HUES6 (cell line): ENCODE data around the gene ADTRP.

Experiments
- H3K27ac ChIP-seq: 2 replicates; pipeline ENCODE4 v1.7.0; 2013; ENCODE audit warnings: low read depth, mild to moderate bottlenecking, low read length, inconsistent platforms
- H3K27me3 ChIP-seq: 2 replicates; pipeline ENCODE4 v1.6.1; 2013; ENCODE audit warnings: low read length; ENCODE audit not compliant: control insufficient read depth, insufficient read depth
- H3K36me3 ChIP-seq: 2 replicates; pipeline ENCODE4 v1.6.1; 2013; ENCODE audit warnings: low read length; ENCODE audit not compliant: control insufficient read depth, insufficient read depth
- H3K4me1 ChIP-seq: 2 replicates; pipeline ENCODE4 v1.6.1; 2013; ENCODE audit warnings: low read length; ENCODE audit not compliant: control insufficient read depth, insufficient read depth
- H3K4me3 ChIP-seq: 2 replicates; pipeline ENCODE4 v1.5.1; 2013; ENCODE audit warnings: low read depth, low read length
- H3K9ac ChIP-seq: one replicate; pipeline ENCODE4 v1.6.1; 2013; ENCODE audit warnings: mild to moderate bottlenecking, low read length
- H3K9me3 ChIP-seq: 2 replicates; pipeline ENCODE4 v1.6.1; 2013; ENCODE audit warnings: low read depth, low read length; ENCODE audit not compliant: control insufficient read depth, insufficient read depth

The ADTRP gene, protein sequence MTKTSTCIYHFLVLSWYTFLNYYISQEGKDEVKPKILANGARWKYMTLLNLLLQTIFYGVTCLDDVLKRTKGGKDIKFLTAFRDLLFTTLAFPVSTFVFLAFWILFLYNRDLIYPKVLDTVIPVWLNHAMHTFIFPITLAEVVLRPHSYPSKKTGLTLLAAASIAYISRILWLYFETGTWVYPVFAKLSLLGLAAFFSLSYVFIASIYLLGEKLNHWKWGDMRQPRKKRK

DNA sequence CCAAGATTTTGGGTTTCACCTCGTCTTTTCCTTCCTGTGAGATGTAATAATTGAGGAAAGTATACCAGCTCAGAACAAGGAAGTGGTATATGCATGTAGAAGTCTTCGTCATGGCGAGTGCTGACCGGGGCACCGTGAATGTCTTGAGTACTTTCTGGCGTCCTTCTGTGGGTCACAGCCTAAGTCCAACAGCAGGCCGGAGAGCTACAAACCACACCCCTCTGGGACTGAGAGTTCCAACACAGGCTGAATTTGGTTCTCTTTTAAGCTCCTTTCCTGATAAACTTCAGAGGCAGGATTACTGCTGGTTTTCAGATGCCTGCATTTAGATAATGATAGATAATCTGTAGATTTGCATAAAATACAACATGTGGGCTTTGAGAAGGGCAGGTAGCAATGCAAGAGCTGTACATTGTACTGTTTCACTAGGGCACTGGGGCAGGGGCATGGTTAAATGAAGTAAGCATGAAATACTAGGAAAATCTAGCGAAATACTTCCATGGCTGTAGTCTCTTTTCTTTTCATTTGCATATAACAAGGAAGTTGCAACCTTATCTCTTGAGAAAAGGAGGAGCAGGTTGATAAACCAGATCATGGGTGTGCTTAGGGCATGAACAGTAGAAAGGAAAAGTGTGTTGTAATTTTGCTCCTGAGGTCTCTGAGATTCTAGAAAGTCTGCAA, at the start of gene ADTRP:
Gene ADTRP (minus strand): TSS at position 156 of the 681 bp plus-strand sequence. CDS start 44 bp downstream, at position 112.
- Histone ChIP-seq H3K27ac (no peak within 1 kb of the TSS), H3K9me3 (no peaks in the 10 kb centered on the region; the same call in 1 of the 2 replicates), H3K9ac (no peak within 1 kb of the TSS), H3K4me1 (peaks cover 12% of the 10 kb centered on the region; the same call in 1 of the 2 replicates), H3K27me3 (no peaks in the 10 kb centered on the region), H3K4me3 (no peak within 1 kb of the TSS), H3K36me3 (no peaks in the 10 kb centered on the region)

DNA sequence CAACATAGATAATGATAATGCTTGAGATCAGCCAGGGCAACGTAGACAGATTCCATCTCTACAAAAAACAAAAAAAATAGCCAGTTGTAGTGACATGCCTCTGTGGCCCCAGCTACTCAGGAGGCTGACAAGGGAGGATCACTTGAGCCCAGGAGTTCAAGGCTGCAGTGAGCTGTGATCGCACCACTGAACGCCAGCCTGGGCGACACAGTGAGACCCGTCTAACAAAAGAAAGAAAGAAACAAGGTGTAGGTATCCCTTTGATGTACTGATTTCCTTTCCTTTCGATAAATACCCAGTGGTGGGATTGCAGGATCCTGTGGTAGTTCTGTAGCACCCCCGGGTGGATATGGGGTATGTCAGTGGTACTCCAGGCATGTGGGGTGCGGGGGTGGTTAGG, 48.2 kb upstream of the ADTRP start:
- no peaks in the 10 kb centered on the region for H3K9me3 ChIP-seq
- no peak overlapping the region for H3K27ac ChIP-seq
- H3K36me3 ChIP-seq, result no peaks in the 10 kb centered on the region
- H3K4me1 ChIP-seq, result no peaks in the 10 kb centered on the region
- no peak overlapping the region for H3K9ac ChIP-seq
- no peaks in the 10 kb centered on the region for H3K27me3 ChIP-seq
- no peak overlapping the region for H3K4me3 ChIP-seq

DNA sequence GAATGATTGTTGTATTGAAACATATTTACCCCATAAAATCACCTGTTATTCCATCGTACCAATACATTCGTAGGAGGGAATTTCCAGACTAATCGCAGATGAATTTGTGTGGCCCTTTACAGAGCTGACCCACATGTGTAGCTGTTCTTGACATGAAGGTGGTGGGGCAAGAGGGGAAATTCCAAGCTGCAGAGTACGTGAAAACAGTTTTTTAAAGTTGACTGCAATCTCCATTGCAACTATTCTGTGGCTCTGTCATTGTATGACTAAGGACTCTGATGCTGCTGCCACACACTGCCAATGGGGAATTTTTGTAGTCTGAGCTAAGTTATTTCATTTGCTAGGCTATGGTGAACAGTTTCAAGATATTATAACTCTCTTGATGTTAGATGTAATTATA, 46.4 kb upstream of the ADTRP start:
- no peaks in the 10 kb centered on the region for H3K27me3 ChIP-seq
- no peaks in the 10 kb centered on the region for H3K4me1 ChIP-seq
- no peaks in the 10 kb centered on the region for H3K36me3 ChIP-seq
- H3K4me3 ChIP-seq, result no peak overlapping the region
- H3K9ac ChIP-seq, result no peak overlapping the region
- H3K9me3 ChIP-seq, result no peaks in the 10 kb centered on the region
- H3K27ac ChIP-seq, result no peak overlapping the region

DNA sequence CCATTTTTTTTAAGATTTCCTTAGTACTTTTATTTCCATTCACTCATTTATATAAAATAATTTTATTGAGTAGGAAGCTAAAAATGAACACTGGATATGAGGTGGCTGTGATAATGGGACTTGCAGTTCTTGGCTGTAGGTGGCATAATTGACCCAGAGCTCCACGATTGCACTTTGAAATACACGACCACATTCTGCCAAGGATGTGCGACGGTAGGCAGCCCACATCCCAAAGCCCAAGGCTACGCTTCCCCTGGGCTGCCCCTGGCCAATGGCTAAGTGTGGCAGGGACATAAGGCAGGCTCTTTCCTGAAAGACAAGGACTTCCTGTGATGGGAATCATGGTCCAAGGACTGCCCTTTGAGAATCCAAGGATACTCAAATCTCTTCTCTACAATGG, 43.7 kb upstream of the ADTRP start:
- H3K4me1 ChIP-seq, result no peaks in the 10 kb centered on the region
- H3K9ac ChIP-seq, result no peak overlapping the region
- no peak overlapping the region for H3K27ac ChIP-seq
- H3K4me3 ChIP-seq, result no peak overlapping the region
- H3K9me3 ChIP-seq, result peaks cover 6% of the 10 kb centered on the region; the same call in 1 of the 2 replicates
- no peaks in the 10 kb centered on the region for H3K27me3 ChIP-seq
- H3K36me3 ChIP-seq, result no peaks in the 10 kb centered on the region

DNA sequence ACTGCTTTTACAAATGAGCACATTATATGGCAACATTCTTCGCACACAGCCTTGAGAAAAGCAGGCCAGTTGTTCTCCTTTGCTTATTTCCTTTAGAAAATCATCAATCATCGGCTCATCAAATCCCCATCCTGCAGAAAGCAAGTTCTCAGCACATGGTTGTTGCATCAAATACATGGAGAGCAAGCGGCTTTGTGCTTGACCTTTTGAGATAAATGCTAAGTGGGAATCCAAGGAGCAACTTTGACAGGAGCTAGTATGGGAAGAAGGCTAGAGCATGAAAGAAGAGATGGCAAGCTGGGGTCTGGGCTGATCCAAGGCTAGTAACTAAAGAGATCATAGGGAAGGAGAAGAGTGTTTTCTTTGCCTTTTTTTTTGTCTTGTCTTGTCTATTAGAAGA, 43.2 kb upstream of the ADTRP start:
- no peaks in the 10 kb centered on the region for H3K36me3 ChIP-seq
- H3K9me3 ChIP-seq, result peaks cover 6% of the 10 kb centered on the region; the same call in 1 of the 2 replicates
- H3K9ac ChIP-seq, result no peak overlapping the region
- H3K4me1 ChIP-seq, result no peaks in the 10 kb centered on the region
- no peak overlapping the region for H3K27ac ChIP-seq
- H3K27me3 ChIP-seq, result no peaks in the 10 kb centered on the region
- no peak overlapping the region for H3K4me3 ChIP-seq

DNA sequence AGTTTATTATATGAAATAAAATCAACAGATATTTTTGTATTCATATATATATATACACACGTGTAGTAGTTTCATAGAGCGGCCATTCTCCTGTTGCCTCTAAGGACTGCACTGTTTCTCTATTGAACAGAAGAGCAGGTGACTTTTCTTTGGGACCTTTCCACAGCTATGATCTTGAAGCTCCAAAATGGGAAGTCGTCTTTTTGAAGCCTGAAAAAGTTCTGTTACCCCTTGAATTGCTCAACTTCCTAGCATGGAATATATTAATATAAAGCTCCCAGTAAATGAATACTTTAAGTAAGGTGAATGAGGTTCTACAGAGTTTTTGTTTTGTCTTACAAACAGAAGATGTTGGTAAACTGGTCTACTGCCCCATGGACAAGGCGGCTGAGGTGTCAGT, 42.2 kb upstream of the ADTRP start:
- peaks cover 6% of the 10 kb centered on the region; the same call in 1 of the 2 replicates for H3K9me3 ChIP-seq
- no peak overlapping the region for H3K9ac ChIP-seq
- H3K4me3 ChIP-seq, result no peak overlapping the region
- no peaks in the 10 kb centered on the region for H3K27me3 ChIP-seq
- H3K4me1 ChIP-seq, result no peaks in the 10 kb centered on the region
- no peaks in the 10 kb centered on the region for H3K36me3 ChIP-seq
- no peak overlapping the region for H3K27ac ChIP-seq

DNA sequence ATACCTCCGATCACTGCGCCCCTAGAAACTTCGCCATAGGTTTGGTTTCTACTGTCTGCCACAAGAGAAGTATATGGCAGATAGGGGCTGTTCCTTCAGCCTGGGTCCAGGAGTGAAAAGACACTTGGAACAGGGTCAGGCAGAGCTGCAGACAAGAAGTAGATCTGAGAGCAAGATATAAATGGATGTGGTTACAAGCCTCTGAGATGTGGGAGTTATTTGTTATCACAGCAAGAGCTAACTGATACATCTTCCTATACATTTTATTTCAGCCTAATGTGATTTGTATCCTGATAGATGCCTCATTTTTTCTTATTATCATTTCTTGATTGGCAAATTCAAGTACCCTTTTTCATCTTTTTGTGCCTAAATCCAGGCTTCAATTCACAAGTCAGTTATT, 40.9 kb upstream of the ADTRP start:
- peaks cover 6% of the 10 kb centered on the region; the same call in 1 of the 2 replicates for H3K9me3 ChIP-seq
- no peaks in the 10 kb centered on the region for H3K36me3 ChIP-seq
- no peak overlapping the region for H3K27ac ChIP-seq
- no peaks in the 10 kb centered on the region for H3K27me3 ChIP-seq
- H3K9ac ChIP-seq, result no peak overlapping the region
- H3K4me3 ChIP-seq, result no peak overlapping the region
- H3K4me1 ChIP-seq, result no peaks in the 10 kb centered on the region

DNA sequence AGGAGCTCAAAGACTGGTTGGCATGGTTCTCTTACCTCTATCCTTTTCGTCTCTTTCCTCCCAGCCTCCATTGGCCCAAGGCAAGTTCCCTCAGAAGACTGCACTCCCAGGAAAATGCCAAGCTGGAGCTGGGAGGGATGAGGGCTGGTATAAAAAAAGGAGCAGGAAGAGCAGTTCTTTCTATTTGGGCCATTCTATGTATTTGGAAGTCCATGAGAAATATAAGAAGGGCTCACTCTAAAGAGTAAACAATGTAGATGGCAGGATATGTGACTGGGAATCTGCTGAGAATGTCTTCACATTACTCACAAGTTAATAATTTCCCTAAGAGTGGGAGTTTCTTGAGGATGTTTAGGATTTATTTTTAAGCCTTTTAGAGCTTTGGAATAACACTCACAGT, 36.6 kb upstream of the ADTRP start:
- Histone ChIP-seq H3K4me1 (no peaks in the 10 kb centered on the region), H3K27me3 (no peaks in the 10 kb centered on the region), H3K36me3 (no peaks in the 10 kb centered on the region), H3K27ac (no peak overlapping the region), H3K4me3 (no peak overlapping the region), H3K9ac (no peak overlapping the region), H3K9me3 (peaks cover 6% of the 10 kb centered on the region; the same call in 1 of the 2 replicates)

DNA sequence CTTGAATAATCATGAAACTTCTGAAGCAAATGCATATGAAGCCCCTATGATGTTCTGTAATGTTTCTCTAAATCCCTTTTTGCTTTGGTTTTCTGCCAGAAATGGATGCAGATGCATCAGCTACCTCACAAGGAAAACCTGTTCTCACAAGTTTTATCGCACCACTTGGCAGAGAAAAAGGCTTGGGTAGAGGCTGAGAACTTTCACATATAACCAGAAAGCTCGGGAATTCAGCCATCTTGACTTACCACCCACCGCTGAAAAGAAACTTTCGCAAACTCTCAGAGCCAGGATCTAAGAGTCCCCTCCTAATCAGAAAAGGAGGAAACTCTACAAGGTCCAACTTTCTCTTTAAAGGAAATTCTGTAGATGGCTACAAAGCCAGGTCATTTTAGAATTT, 36.2 kb upstream of the ADTRP start:
- H3K4me1 ChIP-seq, result no peaks in the 10 kb centered on the region

DNA sequence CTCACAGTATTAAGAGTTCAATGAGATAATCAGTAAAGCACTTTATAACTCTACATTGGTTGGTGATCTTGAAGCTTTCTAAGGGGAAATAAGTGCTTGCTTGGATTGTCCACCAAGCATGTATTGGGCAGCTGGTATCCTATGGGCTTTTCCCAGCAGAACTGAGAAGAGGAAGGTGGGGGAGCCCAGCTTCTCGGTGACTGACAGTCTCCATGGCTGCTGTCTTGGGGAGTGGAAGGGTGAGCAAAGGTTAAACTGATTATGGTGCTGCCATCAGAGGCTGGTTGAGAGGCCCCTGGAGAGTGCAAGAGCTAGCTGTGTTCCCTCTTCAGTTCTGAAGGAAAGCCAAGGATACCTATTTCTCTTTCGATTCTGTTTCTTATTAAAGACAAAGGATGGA, 35.5 kb upstream of the ADTRP start:
- no peaks in the 10 kb centered on the region for H3K36me3 ChIP-seq
- H3K9me3 ChIP-seq, result 0 out of 2 replicates have a peak, but pooled peaks cover under 1% of the 10 kb centered on the region
- no peak overlapping the region for H3K27ac ChIP-seq
- H3K27me3 ChIP-seq, result no peaks in the 10 kb centered on the region
- no peaks in the 10 kb centered on the region for H3K4me1 ChIP-seq
- H3K9ac ChIP-seq, result no peak overlapping the region
- H3K4me3 ChIP-seq, result no peak overlapping the region

More for the DNA sequence above, 36.2 kb upstream of the ADTRP start:
- Histone ChIP-seq H3K36me3 (no peaks in the 10 kb centered on the region), H3K27me3 (no peaks in the 10 kb centered on the region), H3K9ac (no peak overlapping the region), H3K27ac (no peak overlapping the region), H3K9me3 (peaks cover 6% of the 10 kb centered on the region; the same call in 1 of the 2 replicates), H3K4me3 (no peak overlapping the region)

DNA sequence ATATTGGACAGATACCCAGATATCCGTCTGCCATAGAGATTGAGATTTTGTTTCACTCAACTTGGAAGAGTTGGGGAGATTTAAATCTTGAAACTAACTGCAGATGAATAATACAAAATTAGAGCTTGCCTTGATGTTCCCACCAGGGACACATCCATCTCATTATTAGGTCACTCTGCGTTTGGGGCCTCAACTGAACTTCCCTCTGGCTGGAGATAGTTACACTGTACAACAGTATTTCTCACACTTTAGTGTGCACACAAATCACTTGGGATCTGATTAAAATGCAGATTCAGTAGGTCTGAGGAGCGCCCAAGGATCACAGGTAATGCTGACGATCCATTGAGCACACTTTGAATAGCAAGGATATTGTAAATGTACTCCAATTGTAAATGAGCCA, 35.0 kb upstream of the ADTRP start:
- no peaks in the 10 kb centered on the region for H3K36me3 ChIP-seq
- no peaks in the 10 kb centered on the region for H3K9me3 ChIP-seq
- no peak overlapping the region for H3K27ac ChIP-seq
- no peak overlapping the region for H3K4me3 ChIP-seq
- H3K9ac ChIP-seq, result no peak overlapping the region
- H3K27me3 ChIP-seq, result no peaks in the 10 kb centered on the region
- H3K4me1 ChIP-seq, result no peaks in the 10 kb centered on the region
